T-helper 1 cell (primary cell): ENCODE data around the gene NDUFS3.
"Not testable (repeated sequence)": the region's sequence is repeated elsewhere in the genome, so short reads cannot be mapped to it uniquely, and the experiment has no call there.

Experiments
- DNase-seq, 5 donors: peaks; one replicate each; pipeline ENCODE4 v3.0.0-alpha.2; 2012 to 2020

The NDUFS3 gene

DNA sequence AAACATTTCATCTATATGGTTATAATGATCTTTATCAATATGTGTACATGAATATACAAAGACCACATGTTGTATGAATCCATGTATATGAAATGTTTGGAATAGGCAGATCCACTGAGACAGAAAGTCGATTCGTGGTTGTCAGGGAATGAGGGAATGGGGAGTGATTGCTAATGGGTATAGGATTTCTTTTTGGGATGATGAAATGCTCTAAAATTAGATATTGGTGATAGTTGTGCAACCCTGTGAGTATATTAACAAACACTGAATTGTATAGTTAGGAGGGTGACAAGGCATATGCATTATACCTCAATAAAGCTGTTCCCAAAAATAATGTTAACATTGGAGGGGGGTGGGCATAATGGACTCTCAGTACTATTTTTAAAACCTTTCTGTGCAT, 18.4 kb upstream of the NDUFS3 start:
- no peak for DNase-seq

DNA sequence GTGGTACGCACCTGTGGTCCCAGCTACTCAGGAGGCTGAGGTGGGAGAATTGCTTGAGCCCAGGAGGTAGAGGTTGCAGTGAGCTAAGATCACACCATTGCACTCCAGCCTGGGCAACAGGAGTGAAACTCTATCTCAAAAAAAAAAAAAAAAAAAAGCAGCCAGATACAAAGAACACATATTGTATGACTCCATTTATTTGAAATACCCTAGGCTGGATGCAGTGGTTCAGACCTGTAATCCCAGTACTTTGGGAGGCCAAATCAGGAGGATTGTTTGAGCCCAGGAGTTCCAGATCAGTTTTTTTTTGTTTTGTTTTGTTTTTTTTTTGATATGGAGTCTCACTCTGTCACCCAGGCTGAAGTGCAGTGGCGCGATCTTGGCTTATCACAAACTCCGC, 16.5 kb upstream of the NDUFS3 start:
- not testable (repeated sequence) for DNase-seq

DNA sequence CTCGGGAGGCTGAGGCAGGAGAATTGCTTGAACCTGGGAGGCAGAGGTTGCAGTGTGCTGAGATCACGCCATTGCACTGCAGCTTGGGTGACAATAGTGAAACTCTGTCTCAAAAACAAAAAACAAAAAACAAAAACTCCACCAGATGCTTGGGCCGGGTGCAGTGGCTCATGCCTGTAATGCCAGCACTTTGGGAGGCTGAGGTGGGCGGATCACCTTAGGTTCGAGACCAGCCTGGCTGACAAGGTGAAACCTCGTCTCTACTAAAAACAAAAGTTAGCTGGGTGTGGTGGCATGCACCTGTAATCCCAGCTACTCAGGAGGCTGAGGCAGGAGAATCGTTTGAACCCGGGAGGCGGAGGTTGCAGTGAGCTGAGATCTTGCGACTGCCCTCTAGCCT, 14.5 kb upstream of the NDUFS3 start:
- not testable (repeated sequence) for DNase-seq

DNA sequence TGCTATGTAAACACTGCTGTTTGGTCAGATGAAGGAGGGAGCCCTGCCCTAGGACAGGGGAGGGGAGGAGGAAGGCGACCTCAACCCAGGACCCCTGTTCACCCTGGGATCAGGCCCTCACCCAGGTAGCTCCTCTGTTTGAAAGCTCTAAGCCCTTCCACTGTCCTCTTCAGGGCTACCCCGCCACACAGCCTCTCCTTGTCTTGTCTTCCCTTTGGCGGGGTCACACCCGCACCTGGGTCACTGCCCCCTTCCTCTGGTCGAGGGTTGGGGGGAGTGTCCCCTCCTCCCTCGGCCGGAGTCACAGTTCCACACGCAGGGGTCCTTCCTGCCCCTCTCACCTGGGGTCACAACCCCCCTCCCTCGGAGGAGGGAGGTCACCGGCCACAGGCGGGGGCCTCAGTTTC, 13.9 kb upstream of the NDUFS3 start:
- no peak for DNase-seq

DNA sequence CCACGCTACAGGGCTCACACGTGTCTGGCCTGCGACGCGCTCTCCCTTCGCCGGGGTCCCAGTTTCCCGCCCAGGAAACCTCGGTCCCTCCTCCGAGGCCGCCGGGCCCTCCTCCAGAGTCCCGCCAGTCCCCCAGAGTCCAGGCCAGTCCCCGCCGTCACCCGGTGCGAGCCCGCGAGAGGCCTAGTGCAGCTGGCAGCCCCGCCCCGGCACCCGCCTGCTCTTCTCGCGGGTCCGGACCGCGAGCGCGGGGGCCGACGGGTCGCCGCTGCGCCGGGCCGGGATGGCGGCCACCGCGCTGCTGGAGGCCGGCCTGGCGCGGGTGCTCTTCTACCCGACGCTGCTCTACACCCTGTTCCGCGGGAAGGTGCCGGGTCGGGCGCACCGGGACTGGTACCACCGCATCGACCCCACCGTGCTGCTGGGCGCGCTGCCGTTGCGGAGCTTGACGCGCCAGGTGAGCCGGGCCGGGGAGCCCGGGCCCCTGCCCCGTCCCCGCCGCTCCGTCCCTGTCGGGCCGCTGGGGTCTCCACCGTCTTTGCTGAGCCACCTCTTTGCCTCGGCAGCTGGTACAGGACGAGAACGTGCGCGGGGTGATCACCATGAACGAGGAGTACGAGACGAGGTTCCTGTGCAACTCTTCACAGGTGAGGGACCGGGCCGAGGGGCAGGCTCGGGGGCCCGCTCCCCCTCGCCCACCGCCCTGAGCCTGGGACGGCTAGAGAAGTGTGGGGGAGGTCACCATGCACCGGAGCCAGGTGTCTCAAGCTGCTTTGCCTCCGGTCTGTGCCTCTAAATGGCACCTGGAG, 13.3 kb upstream of the NDUFS3 start, which contains the start of gene PTPMT1:
Gene PTPMT1 (plus strand): TSS at position 260 of the 809 bp plus-strand sequence. CDS start 24 bp downstream, at position 284.
- DNase-seq = peak; percentile 35 to 72 (median 45)

DNA sequence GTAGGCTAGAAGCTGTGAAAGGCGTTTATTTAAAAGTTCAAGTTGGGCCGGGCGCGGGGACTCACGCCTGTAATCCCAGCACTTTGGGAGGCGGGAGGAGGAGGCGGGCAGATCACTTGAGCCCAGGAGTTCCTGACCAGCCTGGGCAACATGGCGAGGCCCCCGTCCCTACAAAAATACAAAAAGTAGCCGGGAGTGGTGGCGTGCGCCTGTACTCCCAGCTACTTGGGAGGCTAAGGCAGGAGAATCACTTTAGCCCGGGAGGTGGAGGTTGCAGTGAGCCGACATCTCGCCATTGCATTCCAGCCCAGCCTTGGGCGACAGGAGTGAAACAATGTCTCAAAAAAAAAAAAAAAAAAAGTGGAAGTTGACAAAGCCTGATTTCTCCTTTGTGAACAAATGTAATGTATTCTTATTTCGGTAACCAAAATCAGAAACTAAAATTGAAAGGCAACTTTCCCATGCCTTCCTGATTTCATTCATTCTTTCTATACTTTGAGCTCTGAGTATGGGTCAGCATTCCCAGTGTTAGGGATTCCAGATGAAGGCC, 12.7 kb upstream of the NDUFS3 start:
- no peak for DNase-seq

DNA sequence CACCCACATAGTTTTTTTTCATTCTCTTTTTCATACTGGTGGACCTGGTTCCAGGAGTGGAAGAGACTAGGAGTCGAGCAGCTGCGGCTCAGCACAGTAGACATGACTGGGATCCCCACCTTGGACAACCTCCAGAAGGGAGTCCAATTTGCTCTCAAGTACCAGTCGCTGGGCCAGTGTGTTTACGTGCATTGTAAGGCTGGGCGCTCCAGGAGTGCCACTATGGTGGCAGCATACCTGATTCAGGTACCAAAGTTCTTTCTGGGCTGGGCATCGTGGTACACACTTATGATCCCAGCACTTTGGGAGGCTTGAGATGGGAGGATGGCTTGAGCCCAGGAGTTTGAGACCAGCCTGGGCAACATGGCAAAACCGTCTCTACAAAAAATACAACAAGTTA, 9.2 kb upstream of the NDUFS3 start:
- no peak for DNase-seq

DNA sequence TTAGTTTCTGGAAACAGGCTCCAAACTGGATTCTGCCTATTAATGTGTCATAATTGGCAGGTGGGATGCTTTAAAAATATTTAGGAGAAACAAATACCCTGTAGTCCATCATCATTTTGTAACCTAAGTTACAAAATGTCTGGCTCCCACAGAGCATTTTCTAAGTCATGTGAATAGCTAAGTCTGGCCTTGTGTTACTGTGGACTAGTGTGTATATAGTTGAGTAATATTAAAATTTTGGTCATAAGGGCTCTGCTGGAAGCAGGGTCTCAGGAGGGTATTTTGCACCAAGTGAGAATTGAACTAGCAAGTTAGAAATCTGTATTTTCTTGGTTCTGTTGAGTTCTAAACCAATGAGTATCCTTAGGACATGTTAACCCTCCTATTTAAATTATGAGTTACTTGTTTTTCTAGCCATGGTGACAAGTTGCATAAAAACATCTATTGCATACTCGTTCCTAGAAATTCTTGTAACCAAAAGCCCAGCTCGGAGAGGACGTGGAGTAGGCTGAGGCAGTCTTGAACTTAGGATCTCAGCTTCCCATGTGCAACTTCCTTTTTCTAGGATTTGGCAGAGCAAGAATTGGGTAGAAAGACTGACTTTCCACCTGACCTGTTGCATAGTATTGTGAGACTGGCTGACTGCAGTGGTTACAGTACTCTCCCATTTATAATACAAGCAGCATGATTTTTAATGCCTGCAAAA, 8.1 kb upstream of the NDUFS3 start:
- DNase-seq = no peak

DNA sequence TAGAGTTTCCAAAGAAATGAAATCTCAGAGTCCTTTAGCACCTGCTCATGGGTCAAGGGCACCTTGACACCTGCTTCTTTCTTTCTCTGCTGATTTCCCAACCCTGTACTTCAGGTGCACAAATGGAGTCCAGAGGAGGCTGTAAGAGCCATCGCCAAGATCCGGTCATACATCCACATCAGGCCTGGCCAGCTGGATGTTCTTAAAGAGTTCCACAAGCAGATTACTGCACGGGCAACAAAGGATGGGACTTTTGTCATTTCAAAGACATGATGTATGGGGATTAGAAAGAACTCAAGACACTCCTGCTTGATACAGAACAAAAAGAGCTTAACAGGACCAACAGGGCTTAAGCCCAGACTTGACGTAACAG, 7.5 kb upstream of the NDUFS3 start:
- DNase-seq = no peak

DNA sequence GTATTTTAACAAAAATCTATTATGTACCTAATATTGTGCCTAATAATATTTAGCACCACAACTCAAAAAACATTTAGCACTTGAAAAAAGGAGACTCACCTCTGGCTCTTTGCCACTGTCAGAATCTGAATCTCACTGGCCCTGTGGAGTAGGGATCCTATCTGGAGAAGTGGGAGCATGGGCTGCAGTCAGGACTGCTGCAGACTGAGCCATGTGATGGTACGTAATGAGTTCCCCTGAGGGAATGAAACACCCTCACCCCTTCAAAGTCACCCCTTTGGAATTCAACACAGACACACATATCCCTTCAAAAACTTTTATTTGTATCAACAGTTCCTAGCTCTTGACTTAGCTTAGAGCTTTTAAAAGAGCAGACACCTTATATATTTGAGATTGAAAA, 7.0 kb upstream of the NDUFS3 start:
- no peak for DNase-seq

DNA sequence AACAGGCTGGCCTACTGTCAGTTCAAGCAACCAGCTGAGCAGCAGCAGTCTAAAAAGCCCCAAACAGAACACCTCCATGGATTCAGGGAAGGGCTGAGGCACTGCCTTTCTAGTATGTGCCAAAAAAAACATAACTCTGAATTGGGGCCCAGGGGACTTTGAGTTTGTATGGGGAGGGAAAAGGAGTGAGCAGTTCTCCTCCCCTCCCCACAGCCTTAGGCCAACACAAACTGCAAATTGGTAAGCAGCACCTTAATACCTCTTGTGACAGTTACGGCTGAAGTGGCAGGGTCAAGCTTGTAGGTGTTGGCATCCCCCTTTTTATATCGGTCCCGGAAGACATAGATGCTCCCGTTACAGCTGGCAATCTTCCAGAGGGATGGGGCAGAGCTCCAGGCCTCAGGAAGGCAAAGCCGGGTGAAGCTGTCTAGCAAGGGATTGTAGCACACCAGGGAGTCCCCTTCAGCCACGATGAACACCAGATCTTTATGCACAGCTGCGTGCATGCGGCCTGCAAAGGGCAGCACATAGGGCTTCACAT, 6.1 kb upstream of the NDUFS3 start:
- DNase-seq = no peak

DNA sequence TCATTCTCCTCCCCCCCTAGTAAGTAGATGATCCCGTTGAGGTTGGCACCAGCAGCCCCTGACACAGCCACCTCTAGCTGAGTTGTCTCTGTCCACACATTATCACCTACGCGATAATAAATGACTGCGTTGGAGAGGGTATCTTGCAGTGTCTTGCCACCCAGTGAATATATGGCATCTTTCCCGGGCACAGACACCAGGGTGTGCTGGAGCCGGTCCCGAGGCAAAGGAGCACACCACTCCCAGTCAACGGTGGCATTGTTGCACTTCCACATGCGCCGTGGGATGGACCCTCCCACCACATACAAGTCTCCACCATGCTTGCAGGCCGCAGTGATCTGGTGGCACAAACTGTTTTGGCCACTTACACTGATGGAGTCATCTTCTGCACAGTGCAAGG, 5.6 kb upstream of the NDUFS3 start:
- no peak for DNase-seq

DNA sequence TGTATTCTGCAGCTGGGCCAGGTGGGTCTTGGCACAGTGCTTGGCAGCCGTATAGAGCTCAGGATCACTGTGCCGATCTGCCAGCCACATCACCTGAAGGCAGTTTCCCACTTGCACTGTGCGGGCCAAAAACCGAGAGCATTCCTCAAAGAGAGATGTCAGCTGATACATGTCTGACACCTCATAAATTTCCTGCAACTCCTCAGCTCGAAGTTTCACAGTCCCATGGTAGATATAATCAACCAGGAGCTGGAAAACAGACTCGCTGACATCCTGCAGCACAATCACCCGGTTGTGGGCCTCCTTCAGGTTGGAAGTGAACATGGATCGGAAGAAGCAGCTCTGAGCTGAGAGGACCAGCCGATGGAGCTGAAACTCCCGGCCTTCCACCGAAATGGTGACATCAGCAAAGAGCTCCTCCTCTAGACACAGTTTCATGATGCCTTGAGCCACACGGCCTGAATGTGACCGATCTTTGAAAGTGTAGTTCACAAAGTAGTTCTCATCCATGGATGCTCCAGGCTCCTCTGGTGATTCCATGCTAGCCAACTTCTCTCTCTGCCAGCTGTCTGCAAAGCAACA, 1.3 kb upstream of the NDUFS3 start:
- DNase-seq = no peak

DNA sequence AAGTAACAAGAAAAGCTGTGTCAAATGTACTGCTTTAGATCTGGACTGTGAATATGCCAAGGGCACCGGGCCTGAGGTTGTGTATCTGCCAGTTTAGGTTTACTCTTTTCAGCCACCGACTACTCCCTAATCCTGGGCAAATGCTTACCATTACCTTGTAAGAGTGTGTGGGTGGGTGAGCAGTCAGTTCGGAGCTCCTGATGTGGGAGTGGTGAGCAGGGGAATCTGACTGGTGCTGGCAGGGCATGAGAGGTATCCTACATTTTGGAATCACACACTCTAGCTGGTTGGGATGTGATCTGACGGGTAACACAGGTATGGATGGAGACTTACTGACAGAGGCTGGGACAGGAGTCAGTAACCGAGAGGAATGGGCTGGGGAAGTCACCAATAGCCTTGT, 5.0 kb downstream of the NDUFS3 start:
- DNase-seq = no peak

DNA sequence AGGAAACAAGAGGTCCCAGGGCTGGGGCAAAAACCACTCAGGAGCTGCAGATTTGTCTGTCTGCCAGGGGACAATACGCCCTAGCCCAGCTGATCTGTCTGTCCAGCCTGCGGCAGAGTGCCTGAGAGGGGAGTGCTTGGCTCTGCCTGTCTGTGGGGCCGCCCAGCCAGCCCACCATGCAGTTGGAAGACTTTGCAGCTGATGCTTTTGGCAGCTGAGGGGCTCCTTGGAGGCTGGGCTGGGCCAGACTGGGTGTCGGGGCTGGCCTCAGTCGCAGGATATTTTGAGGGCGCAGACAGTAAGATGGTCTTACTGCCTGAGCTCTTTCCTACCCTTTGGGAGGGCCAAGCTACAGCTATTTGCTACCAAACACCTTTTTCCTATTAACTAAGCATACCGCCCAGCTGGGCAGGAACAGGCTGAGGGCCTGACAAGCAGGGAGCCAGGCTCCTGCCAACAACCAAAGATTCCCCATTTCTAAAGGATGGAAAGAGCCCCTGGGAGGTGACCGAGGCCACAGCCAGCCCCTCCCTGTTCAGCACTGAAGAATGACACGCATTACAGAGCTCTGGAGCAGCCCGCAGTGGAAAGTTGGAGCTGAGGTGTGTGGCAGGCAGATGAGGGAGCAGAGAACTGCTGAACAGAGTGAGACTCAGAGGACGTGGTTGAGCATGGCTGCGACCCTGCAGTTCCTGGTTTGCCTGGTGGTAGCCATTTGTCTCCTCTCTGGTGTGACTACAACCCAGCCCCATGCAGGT, 7.4 kb downstream of the NDUFS3 start, which contains the start of gene FAM180B:
Gene FAM180B (plus strand): TSS at position 581 of the 758 bp plus-strand sequence. CDS start 91 bp downstream, at position 672.
- no peak for DNase-seq

DNA sequence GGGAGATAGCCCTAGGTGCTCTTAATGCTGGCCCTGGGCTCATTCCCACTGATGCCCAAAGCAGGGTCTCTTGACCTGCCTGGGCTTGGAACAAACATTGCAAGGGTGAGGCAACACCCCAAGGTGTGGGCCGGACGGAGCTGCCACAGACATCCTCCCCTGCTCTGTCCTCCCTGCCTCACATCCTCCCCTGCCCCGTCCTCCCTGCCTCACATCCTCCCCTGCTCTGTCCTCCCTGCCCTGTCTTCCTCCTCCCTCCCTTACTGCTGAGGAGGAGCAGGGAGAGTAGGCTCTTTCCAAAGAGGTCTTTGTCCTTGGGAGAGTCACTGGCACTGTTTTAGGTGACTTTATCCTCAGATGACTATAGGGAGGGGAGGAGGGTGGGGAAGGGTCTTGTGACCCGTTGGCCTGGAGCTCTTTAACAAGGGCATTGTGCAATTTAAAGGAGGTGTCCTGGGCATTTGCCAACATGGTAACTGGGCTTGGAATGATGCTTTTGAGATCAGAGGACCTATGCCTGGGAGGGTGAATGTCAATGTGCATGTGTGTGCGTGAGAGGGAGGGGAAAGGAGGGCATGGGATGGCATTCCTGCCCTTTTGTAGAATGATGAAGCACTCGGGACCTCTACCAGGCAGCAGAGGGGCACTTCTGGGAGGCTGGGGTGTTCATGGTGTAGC, 8.3 kb downstream of the NDUFS3 start:
- DNase-seq = no peak

DNA sequence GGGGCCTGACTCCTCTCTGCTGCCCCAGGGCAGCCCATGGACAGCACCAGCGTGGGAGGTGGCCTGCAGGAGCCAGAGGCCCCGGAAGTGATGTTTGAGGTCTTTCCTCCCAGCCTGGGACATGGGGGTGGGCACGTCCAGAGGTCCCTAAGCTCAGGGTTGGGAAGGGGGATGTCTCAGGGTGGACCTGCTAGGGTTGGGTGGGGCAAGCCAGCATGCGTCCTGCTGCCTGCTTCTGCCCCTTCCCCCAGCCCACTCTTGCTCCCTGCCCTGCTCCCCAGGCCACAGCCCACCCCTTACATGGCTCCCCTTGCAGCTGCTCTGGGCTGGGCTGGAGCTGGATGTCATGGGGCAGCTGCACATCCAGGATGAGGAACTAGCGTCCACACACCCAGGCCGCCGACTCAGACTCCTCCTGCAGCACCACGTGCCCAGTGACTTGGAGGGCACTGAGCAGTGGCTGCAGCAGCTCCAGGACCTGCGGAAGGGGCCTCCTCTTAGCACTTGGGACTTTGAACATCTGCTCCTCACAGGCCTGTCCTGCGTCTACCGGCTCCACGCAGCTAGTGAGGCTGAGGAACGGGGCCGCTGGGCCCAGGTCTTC, 9.0 kb downstream of the NDUFS3 start:
- no peak for DNase-seq

DNA sequence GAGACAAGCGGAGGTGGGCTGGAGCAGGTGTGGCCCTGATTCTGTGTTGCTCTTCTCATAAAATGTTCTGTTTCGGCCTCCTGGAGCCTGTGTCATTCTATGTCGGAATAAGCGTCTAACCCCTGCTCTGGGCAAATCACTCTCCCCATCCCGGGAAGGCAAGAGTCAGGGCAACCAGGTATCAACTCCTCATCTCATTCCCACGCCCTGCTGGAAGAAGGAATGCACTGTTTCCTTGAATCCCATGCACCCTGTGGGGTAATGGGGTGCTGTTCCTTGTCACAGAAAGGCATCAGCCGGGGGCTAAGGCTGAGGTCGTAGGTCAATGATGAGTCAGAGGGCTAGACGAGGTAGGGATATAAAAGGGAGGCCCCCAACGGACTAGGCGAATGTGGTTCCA, 10.2 kb downstream of the NDUFS3 start:
- no peak for DNase-seq

DNA sequence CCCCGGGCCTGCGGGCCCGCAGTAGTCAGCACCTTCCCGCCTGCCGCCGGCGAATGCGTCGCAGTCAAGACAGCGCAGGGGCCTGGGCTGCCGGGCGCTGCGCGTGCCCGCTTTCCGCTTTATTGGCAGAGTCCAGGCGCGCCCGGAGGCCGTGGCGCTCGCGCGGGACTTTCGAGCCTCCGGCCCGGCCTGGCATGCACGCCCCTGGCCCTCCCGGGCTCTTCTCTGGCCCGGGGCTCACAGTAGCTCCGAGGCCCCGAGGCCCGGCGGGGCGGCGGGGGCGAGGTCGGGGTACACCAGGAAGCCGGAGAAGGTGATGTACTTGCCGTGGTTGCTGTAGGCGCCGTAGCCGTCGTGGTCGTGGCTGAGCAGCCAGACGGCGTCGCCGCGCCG, 10.7 kb downstream of the NDUFS3 start:
- DNase-seq = no peak

DNA sequence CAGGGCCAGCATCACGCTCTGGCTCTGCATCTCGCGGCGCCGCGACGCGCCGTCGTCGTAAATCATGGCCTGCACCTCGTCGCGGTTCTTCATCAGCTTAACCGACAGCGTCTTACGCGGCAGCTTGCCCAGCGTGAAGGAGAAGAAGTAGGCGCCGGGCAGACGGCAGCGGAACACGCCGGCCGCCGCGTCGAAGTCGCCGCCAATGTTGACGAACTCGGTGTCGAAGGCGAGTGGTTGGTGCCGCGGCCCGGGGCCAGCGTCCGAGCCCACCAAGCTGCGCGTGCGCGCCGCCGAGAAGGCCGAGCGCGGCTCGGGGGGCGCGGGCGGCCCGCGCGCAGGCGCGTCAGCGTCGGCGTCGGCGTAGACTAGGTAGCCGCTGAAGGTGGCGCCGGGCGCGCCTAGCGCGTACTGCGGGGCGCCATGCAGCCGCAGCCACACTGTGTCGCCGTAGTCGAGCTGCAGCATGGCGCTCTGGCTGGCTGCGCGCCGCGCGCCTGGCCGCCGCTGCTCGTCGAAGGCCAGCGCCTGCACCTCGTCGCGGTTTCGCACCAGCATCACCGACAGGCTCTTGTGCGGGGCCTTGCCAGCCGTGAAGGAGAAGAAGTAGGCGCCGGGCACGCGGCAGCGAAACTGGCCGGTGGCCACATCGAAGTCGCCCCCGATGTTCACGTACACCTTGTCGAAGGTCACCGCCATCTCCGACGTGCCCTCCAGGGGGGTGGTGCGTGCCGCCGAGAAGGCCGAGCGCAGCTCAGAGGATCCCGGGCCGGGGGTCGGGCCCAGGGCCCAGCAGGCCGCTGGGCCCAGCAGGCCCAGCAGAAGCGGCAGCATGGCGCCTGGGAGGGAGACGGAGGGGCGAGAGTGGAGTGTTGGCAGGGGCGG, 11.3 kb downstream of the NDUFS3 start:
- DNase-seq = no peak
